PC-3 (cell line): ENCODE data around the gene TRMT10C. TPM values are rescaled to one million over a fixed set of nuclear protein-coding genes. Genes with fewer than 3 reads are reported as not detected.
"Not testable (repeated sequence)": the region's sequence is repeated elsewhere in the genome, so short reads cannot be mapped to it uniquely, and the experiment has no call there.

ENCODE experiments used
- ATAC-seq: fragments of 200-7000 bp; cut with Tn5 transposase; 2 replicates; pipeline ENCODE4 v1.9.1; 2020; ENCODE audit warnings: mild to moderate bottlenecking, moderate library complexity
- BruUV-seq: library from RNA; stranded (reverse); fragments of 400-500 nt; replicated peaks from 2 replicates; lab custom pipeline; 2021; lab: Mats Ljungman, UMichigan
- CTCF ChIA-PET: fragments of 300-600 bp; sonication (Branson Sonifier 250); formaldehyde crosslinking; loops from one replicate; lab custom pipeline; 2022; ENCODE audit warnings: antibody characterized with exemption; lab: Charles Lee
- POLR2A ChIA-PET: fragments of 300-600 bp; sonication (Branson Sonifier 250); formaldehyde crosslinking; loops from one replicate; lab custom pipeline; 2022; ENCODE audit warnings: antibody characterized with exemption; ENCODE audit not compliant: unreplicated experiment; lab: Charles Lee
- DNase-seq: peaks from one replicate; pipeline ENCODE4 v3.0.0-alpha.2; 2015
- H2AFZ ChIP-seq: fragments of 300-600 bp; sonication (generic); 2 replicates; pipeline ENCODE4 v1.6.0; 2016; ENCODE audit warnings: antibody characterized with exemption, low read length
- H3F3A ChIP-seq: fragments of 300-600 bp; sonication (generic); one replicate; pipeline ENCODE4 v1.6.0; 2017; ENCODE audit warnings: antibody characterized with exemption, low read length, control low read depth, mild to moderate bottlenecking; ENCODE audit not compliant: unreplicated experiment
- H3K27ac ChIP-seq: fragments of 300-600 bp; sonication (generic); 2 replicates; pipeline ENCODE4 v1.5.1; 2016; ENCODE audit warnings: mild to moderate bottlenecking, low read length
- H3K27me3 ChIP-seq: fragments of 300-600 bp; sonication (generic); 2 replicates; pipeline ENCODE4 v1.6.1; 2016; ENCODE audit warnings: low read length, mixed read lengths
- H3K36me3 ChIP-seq: fragments of 300-600 bp; sonication (generic); 2 replicates; pipeline ENCODE4 v1.6.1; 2016; ENCODE audit warnings: low read depth, mixed run types, low read length, mixed read lengths
- H3K4me1 ChIP-seq: fragments of 300-600 bp; sonication (generic); 2 replicates; pipeline ENCODE4 v1.5.1; 2016; ENCODE audit warnings: low read length; ENCODE audit not compliant: insufficient read depth
- H3K4me2 ChIP-seq: fragments of 300-600 bp; sonication (generic); 2 replicates; pipeline ENCODE4 v1.6.0; 2016; ENCODE audit warnings: low read length
- H3K4me3 ChIP-seq: fragments of 300-600 bp; sonication (generic); 2 replicates; pipeline ENCODE4 v1.5.1; 2016; ENCODE audit warnings: mild to moderate bottlenecking, low read length, mixed read lengths
- H3K79me2 ChIP-seq: fragments of 300-600 bp; sonication (generic); 2 replicates; pipeline ENCODE4 v1.6.1; 2017; ENCODE audit warnings: low read length, mixed read lengths
- H3K9ac ChIP-seq: fragments of 300-600 bp; sonication (generic); 2 replicates; pipeline ENCODE4 v1.6.0; 2016; ENCODE audit warnings: mild to moderate bottlenecking, low read length
- H3K9me2 ChIP-seq: fragments of 300-600 bp; sonication (generic); replicated peaks from 2 replicates; pipeline ENCODE4 v1.6.1; 2016; ENCODE audit warnings: mixed run types, low read length, mixed read lengths
- H3K9me3 ChIP-seq: fragments of 300-600 bp; sonication (generic); 2 replicates; pipeline ENCODE4 v1.6.1; 2016; ENCODE audit warnings: low read length, mixed read lengths
- H4K20me1 ChIP-seq: fragments of 300-600 bp; sonication (generic); 2 replicates; pipeline ENCODE4 v1.6.1; 2016; ENCODE audit warnings: low read length, mixed read lengths
- CTCF ChIP-seq: fragments of 300-600 bp; sonication (generic); conservative IDR thresholded peaks from 2 replicates; pipeline ENCODE4 v1.5.1; 2017; ENCODE audit warnings: antibody characterized with exemption, low read depth, mild to moderate bottlenecking, low read length
- EZH2 ChIP-seq: fragments of 300-600 bp; sonication (generic); IDR thresholded peaks from one replicate; pipeline ENCODE4 v1.6.1; 2017; ENCODE audit warnings: antibody characterized with exemption, mild to moderate bottlenecking, low read length; ENCODE audit not compliant: unreplicated experiment
- EZH2phosphoT487 ChIP-seq: fragments of 300-600 bp; sonication (generic); IDR thresholded peaks from 2 replicates; pipeline ENCODE4 v1.6.1; 2018; ENCODE audit warnings: mild to moderate bottlenecking, antibody characterized with exemption, low read length, borderline replicate concordance
- intact Hi-C: fragments of 100-400 bp; cut with micrococcal nuclease; formaldehyde crosslinking; loops from 2 replicates; pipeline ENCODE4 v1.9.0; 2023
- total RNA-seq: library from RNA; depleted of rRNA; stranded (reverse); fragments of >200 nt; gene quantifications from 2 replicates; pipeline ENCODE4 v1.2.3, GENCODE V29; 2014; rRNA removed

The TRMT10C gene
- total RNA-seq, 1 experiment from 2014 or later = 35.2 TPM

DNA sequence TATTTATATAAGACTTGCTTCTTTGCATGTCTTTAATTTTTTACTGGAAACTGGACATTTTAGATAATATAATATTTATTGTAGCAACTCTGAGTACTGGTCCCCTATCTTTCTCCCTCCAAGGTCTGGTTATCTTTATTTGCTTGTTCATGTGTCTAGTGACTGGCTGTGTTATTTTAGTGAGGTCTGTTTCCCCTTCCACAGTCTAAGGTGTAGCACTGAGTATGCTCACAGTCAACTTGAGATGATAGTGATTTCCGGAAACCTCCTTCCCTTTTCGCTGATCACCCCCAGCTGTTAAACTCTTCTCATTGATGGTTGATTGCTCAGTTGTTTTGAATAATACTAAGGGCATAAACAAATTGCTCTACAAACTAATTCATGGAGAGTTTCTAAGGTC lies 49.4 kb downstream of the TRMT10C start:
- DNase-seq (no peak), ATAC-seq (no peak)
- Histone ChIP-seq H3K27ac (no peak overlapping the region), H3K4me2 (no peak overlapping the region), H3K9me3 (no peaks in the 10 kb centered on the region), H3K36me3 (no peaks in the 10 kb centered on the region), H3F3A (no peaks in the 10 kb centered on the region), H4K20me1 (no peaks in the 10 kb centered on the region), H3K79me2 (no peaks in the 10 kb centered on the region), H3K9me2 (no peaks in the 10 kb centered on the region), H3K27me3 (no peaks in the 10 kb centered on the region), H3K9ac (no peak overlapping the region), H3K4me1 (no peaks in the 10 kb centered on the region), H3K4me3 (no peak overlapping the region), H2AFZ (no peak overlapping the region)
- BruUV-seq = no TSS peak
- TF ChIP-seq EZH2 = no peak
- TF ChIP-seq EZH2phosphoT487 = no peak
- no peak for TF ChIP-seq CTCF
- ChIA-PET CTCF (no interaction called here), POLR2A (no interaction called here)
- intact Hi-C loops = no loop called here

- H3K36me3 ChIP-seq, H3K4me1 ChIP-seq, H3K27me3 ChIP-seq, POLR2A ChIA-PET, H3K79me2 ChIP-seq, ATAC-seq, H3K27ac ChIP-seq, H4K20me1 ChIP-seq, CTCF ChIA-PET, BruUV-seq, H3K9me2 ChIP-seq, intact Hi-C loops, H3K4me2 ChIP-seq, H3K9me3 ChIP-seq, H3F3A ChIP-seq, H2AFZ ChIP-seq, H3K4me3 ChIP-seq, DNase-seq, H3K9ac ChIP-seq: not testable (repeated sequence)
These were observed 51.3 kb downstream of the TRMT10C start for GRCh38 chr3:101613014-101613413.

- no peaks in the 10 kb centered on the region for H3K9me2 ChIP-seq
- no peaks in the 10 kb centered on the region for H3K79me2 ChIP-seq
- no TSS peak for BruUV-seq
- H3K9ac ChIP-seq = no peak overlapping the region
- no peaks in the 10 kb centered on the region for H3K36me3 ChIP-seq
- DNase-seq (no peak), ATAC-seq (no peak)
- no peaks in the 10 kb centered on the region for H3K9me3 ChIP-seq
- ChIA-PET CTCF (no interaction called here), POLR2A (interaction anchor here (0.6 kb wide), 1 partner anchor 16 kb away, joined by 3 read pairs; no protein-coding TSS in a partner anchor)
- no peaks in the 10 kb centered on the region for H3K4me1 ChIP-seq
- no peaks in the 10 kb centered on the region for H3K27me3 ChIP-seq
- intact Hi-C loops = no loop called here
- H3K4me3 ChIP-seq = no peak overlapping the region
- TF ChIP-seq CTCF (no peak), EZH2phosphoT487 (no peak), EZH2 (no peak)
- H2AFZ ChIP-seq = no peak overlapping the region
- H4K20me1 ChIP-seq = no peaks in the 10 kb centered on the region
- H3K27ac ChIP-seq = no peak overlapping the region
- no peaks in the 10 kb centered on the region for H3F3A ChIP-seq
- no peak overlapping the region for H3K4me2 ChIP-seq
These were observed 53.9 kb downstream of the TRMT10C start for GRCh38 chr3:101615525-101615924.

Other genes with a start within 250 kb of the TRMT10C start
- 0.17 and 0.18 TPM in 2 replicates for gene IMPG2, start 241.3 kb upstream of the TRMT10C start, total RNA-seq
- gene SENP7, start 48.7 kb upstream of the TRMT10C start, total RNA-seq = 4.8 and 5.4 TPM in 2 replicates
- gene PCNP, start 12.3 kb downstream of the TRMT10C start, total RNA-seq = 71.1 and 72.3 TPM in 2 replicates
- 22.8 and 27.6 TPM in 2 replicates for gene ZBTB11, start 115.3 kb downstream of the TRMT10C start, total RNA-seq
- 2,441 and 2,844 TPM in 2 replicates for gene RPL24, start 124.8 kb downstream of the TRMT10C start, total RNA-seq
- 12.1 and 14.1 TPM in 2 replicates for gene CEP97, start 162.7 kb downstream of the TRMT10C start, total RNA-seq
- 11.6 and 12.6 TPM in 2 replicates for gene NXPE3, start 217.3 kb downstream of the TRMT10C start, total RNA-seq